Activated B cell treated with CpG ODN at 0.5 μM for 24 hours (primary cell): Measurements from ENCODE around the gene RPL26. TPM values are rescaled to one million over a fixed set of nuclear protein-coding genes. Genes with fewer than 3 reads are reported as not detected.
"Not testable (repeated sequence)": the region's sequence is repeated elsewhere in the genome, so short reads cannot be mapped to it uniquely, and the experiment has no call there.

Experiments used
- ATAC-seq: fragments of 200-7000 bp; cut with Tn5 transposase; one replicate; pipeline ENCODE4 v1.10.0; 2021; ENCODE audit warnings: low read depth, mild to moderate bottlenecking, moderate library complexity
- CTCF ChIA-PET: fragments of 350-600 bp; sonication (Branson Sonifier 250); formaldehyde crosslinking; loops from one replicate; lab custom pipeline; 2021; ENCODE audit warnings: antibody characterized with exemption; lab: Charles Lee
- POLR2A ChIA-PET: fragments of 350-600 bp; sonication (Branson Sonifier 250); formaldehyde crosslinking; loops from one replicate; lab custom pipeline; 2021; ENCODE audit warnings: antibody characterized with exemption; lab: Charles Lee
- DNase-seq: peaks from one replicate; pipeline ENCODE4 v3.0.0; 2022
- H3K27ac Mint-ChIP-seq: one replicate; pipeline ENCODE4 v1.8.0; 2020; ENCODE audit warnings: mixed read lengths
- H3K27me3 Mint-ChIP-seq: one replicate; pipeline ENCODE4 v1.8.0; 2021; ENCODE audit warnings: mixed read lengths
- H3K36me3 Mint-ChIP-seq: one replicate; pipeline ENCODE4 v1.8.0; 2021; ENCODE audit warnings: low read depth, mixed read lengths
- H3K4me1 Mint-ChIP-seq: one replicate; pipeline ENCODE4 v1.8.0; 2021; ENCODE audit warnings: mixed read lengths
- H3K4me3 Mint-ChIP-seq: one replicate; pipeline ENCODE4 v1.8.0; 2020; ENCODE audit warnings: mild to moderate bottlenecking, mixed read lengths
- H3K9me3 Mint-ChIP-seq: one replicate; pipeline ENCODE4 v1.8.0; 2020; ENCODE audit warnings: mixed read lengths
- intact Hi-C: fragments of 100-400 bp; cut with micrococcal nuclease; formaldehyde crosslinking; loops from one replicate; pipeline ENCODE4 v1.15.1; 2024
- total RNA-seq: library from RNA; stranded (reverse); gene quantifications from 2 replicates; pipeline ENCODE4 v1.2.3, GENCODE V29; 2022
- TF ChIP-seq, protein P1 (sequence below): fragments of 200-600 bp; IDR thresholded peaks from one replicate; pipeline ENCODE4 v1.8.0; 2022; ENCODE audit warnings: antibody characterized with exemption, mild to moderate bottlenecking

RPL26 gene
- total RNA-seq, 1 donor from 2014 or later, result 3,512 TPM

DNA sequence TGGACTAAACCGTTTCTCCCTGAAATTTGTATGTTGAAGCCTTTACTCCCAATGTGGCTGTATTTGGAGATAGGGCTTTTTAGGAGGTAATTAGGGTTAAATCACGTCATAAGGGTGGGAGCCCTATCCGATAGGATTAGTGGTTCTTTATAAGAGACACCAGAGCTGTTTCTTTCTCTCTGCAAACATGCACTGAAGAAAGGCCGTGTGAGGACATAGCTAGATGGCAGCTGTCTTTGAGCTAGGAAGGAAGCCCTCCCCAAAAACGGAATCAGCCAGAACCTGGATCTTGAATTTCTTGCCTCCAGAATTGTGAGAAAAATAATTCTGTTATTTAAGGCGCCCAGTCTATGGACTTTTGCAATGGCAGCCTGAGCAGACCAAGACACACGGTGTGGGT, 29.3 kb downstream of the RPL26 start:
- no peaks in the 10 kb centered on the region for H3K36me3 Mint-ChIP-seq
- H3K4me3 Mint-ChIP-seq, result no peak overlapping the region
- no peaks in the 10 kb centered on the region for H3K4me1 Mint-ChIP-seq
- DNase-seq (no peak), ATAC-seq (no peak)
- H3K27ac Mint-ChIP-seq, result no peak overlapping the region
- H3K27me3 Mint-ChIP-seq, result peaks cover 3% of the 10 kb centered on the region
- intact Hi-C loops, result no loop called here
- TF ChIP-seq, protein P1, sequence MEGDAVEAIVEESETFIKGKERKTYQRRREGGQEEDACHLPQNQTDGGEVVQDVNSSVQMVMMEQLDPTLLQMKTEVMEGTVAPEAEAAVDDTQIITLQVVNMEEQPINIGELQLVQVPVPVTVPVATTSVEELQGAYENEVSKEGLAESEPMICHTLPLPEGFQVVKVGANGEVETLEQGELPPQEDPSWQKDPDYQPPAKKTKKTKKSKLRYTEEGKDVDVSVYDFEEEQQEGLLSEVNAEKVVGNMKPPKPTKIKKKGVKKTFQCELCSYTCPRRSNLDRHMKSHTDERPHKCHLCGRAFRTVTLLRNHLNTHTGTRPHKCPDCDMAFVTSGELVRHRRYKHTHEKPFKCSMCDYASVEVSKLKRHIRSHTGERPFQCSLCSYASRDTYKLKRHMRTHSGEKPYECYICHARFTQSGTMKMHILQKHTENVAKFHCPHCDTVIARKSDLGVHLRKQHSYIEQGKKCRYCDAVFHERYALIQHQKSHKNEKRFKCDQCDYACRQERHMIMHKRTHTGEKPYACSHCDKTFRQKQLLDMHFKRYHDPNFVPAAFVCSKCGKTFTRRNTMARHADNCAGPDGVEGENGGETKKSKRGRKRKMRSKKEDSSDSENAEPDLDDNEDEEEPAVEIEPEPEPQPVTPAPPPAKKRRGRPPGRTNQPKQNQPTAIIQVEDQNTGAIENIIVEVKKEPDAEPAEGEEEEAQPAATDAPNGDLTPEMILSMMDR, result no peak
- no peaks in the 10 kb centered on the region for H3K9me3 Mint-ChIP-seq
- POLR2A ChIA-PET, result no interaction called here
- CTCF ChIA-PET, result no interaction called here

DNA sequence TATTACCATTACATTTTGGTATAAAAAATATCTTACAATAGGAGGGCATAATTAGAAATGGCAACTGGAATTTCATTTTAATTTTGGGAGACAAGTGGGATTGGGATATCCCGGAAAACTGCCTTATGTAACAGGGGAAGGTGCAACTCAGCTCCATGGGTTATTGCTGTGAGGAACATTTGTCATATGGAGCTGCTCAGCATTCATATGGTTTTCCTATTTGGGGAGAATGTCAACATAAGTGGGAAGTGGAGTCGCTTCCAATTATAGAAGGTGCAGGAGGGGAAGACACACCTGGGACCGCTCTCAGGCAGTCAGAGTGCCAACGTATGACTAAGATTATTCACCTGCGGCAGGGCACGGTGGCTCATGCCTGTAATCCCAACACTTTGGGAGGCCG, 32.7 kb downstream of the RPL26 start:
- TF ChIP-seq, protein P1, result no peak
- DNase-seq, result no peak
- Mint-ChIP-seq H3K4me1 (no peaks in the 10 kb centered on the region), H3K27me3 (peaks cover 20% of the 10 kb centered on the region), H3K9me3 (no peaks in the 10 kb centered on the region), H3K36me3 (no peaks in the 10 kb centered on the region), H3K4me3 (no peak overlapping the region), H3K27ac (no peak overlapping the region)
- ChIA-PET POLR2A (no interaction called here), CTCF (no interaction called here)
- intact Hi-C loops, result loop anchor here (2.0 kb wide), 1 partner anchor 30 kb away; no protein-coding TSS in a partner anchor
- ATAC-seq, result no peak

DNA sequence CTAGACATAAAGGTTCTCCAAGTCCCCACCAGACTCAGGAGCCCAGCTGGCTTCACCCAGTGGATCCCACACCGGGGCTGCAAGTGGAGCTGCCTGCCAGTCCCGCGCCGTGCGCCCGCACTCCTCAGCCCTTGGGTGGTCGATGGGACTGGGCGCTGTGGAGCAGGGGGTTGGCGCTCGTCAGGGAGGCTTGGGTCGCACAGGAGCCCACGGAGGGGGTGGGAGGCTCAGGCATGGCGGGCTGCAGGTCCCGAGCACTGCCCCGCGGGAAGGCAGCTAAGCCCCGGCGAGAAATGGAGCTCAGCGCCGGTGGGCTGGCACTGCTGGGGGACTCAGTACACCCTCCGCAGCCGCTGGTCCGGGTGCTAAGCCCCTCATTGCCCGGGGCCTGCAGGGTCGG, 36.0 kb downstream of the RPL26 start:
- DNase-seq, H3K4me1 Mint-ChIP-seq, H3K27ac Mint-ChIP-seq, CTCF ChIA-PET, H3K9me3 Mint-ChIP-seq, H3K36me3 Mint-ChIP-seq, POLR2A ChIA-PET, intact Hi-C loops, ATAC-seq, H3K4me3 Mint-ChIP-seq: not testable (repeated sequence)
- H3K27me3 Mint-ChIP-seq, result peaks cover 25% of the 10 kb centered on the region

DNA sequence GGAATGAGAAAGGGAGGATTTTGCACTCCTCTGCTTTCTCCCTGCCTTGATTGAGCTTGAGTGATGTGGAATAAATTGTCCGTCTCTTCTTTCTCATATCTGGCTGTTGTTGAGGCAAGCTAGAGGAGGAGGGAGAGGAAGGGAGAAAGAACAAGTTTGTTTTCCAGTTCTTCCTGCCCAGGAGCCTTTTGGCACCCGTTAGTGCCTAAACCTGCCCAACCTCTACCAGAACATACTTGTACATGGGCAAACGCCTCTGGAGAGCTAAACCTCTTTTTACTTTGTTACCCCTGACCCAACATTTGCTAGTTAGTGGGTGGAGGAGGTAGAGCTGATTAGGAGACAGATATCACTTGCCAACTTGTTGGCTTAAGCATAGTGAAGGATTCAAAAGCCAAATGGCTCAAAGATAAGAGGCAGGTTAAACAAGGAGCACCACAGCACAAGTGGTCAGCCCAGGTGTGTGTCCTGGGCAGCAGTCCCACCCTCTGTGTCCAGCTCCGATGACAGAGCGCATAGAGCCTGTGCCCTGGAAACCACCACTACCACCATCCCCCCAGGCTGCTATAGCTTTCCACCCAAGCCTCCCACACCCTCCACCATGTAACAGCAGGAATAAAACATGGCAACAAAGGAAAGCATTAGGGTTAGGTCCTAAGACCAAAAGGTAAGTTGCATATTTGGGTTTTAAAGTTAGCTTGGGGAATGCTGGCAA, 36.9 kb downstream of the RPL26 start:
- peaks cover 25% of the 10 kb centered on the region for H3K27me3 Mint-ChIP-seq
- TF ChIP-seq, protein P1, result no peak
- no peak overlapping the region for H3K27ac Mint-ChIP-seq
- ATAC-seq (no peak), DNase-seq (no peak)
- intact Hi-C loops, result no loop called here
- no peak overlapping the region for H3K4me3 Mint-ChIP-seq
- no peaks in the 10 kb centered on the region for H3K9me3 Mint-ChIP-seq
- POLR2A ChIA-PET, result no interaction called here
- CTCF ChIA-PET, result no interaction called here
- no peaks in the 10 kb centered on the region for H3K36me3 Mint-ChIP-seq
- H3K4me1 Mint-ChIP-seq, result no peaks in the 10 kb centered on the region

DNA sequence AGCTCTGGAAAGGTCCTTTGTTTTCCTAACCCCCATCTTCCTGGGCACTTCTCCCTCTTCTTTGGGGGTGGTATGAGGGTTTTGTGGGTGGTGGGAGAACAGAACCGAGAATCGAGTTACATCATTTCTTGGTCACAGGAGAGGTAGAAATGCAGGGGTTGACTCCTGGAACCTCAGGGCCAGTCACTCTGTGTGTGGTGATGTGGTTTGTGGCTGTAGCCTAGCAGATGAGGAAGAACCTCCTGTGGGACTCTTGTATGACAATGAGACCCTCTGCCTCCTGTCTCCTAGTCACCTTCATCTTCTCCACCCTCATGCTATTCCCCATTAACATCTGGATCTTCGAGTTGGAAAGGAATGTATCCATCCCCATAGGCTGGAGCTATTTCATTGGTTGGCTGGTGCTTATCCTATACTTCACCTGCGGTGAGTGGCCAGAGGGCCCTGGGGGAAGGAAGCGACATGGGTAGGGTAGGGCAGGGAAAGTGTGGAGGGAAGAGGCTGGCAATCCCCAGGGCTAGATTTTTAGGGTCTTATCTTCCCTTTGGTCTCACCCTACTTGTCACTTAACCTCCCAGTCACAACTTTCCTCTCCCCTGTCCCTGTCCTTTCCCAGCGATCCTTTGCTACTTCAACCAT, 37.8 kb downstream of the RPL26 start:
- Mint-ChIP-seq H3K9me3 (no peaks in the 10 kb centered on the region), H3K4me1 (no peaks in the 10 kb centered on the region), H3K4me3 (no peak overlapping the region), H3K36me3 (no peaks in the 10 kb centered on the region), H3K27me3 (peaks cover 25% of the 10 kb centered on the region), H3K27ac (no peak overlapping the region)
- no peak for DNase-seq
- intact Hi-C loops, result no loop called here
- CTCF ChIA-PET, result interaction anchor here (0.5 kb wide), 1 partner anchor 378 kb away, joined by 5 read pairs; no protein-coding TSS in a partner anchor
- POLR2A ChIA-PET, result no interaction called here
- TF ChIP-seq, protein P1, result no peak
- ATAC-seq, result no peak
